Activated CD4-positive, alpha-beta T cell treated with anti-CD3 and anti-CD28 coated beads, Interleukin-2, amount 50 U/mL, for 4 hours (primary cell): ENCODE data around the gene RPN2.
A peak's percentile ranks its signal among the peaks of the same experiment; 100 is the strongest.

Source experiments
- DNase-seq, 2 experiments: peaks; one replicate each; pipeline ENCODE4 v3.0.0-alpha.2; 2020

Gene RPN2

DNA sequence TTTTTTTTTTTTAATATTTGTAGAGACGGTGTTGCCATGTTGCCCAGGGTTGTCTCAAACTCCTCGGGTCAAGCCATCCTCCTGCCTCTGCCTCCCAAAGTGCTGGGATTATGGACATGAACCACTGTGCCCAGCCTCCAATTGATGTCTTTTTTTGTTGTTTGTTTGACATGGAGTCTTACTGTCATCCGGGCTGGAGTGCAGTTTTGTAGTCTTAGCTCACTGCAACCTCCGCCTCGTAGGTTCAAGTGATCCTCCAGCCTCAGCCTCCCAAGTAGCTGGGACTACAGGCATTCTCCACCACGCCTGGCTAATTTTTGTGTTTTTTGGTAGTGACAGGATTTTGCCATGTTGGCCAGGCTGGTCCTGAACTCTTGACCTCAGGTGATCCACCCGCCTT lies 9.7 kb downstream of the RPN2 start:
- DNase-seq = no peak

GRCh38 chr20:37189416-37190016 lies 10.4 kb downstream of the RPN2 start:
- no peak for DNase-seq

- DNase-seq = no peak
Observed at GRCh38 chr20:37190354-37191112, 11.4 kb downstream of the RPN2 start.

- peak; percentile 63 to 66 for DNase-seq
Observed at GRCh38 chr20:37192137-37192854, 13.2 kb downstream of the RPN2 start.

DNA sequence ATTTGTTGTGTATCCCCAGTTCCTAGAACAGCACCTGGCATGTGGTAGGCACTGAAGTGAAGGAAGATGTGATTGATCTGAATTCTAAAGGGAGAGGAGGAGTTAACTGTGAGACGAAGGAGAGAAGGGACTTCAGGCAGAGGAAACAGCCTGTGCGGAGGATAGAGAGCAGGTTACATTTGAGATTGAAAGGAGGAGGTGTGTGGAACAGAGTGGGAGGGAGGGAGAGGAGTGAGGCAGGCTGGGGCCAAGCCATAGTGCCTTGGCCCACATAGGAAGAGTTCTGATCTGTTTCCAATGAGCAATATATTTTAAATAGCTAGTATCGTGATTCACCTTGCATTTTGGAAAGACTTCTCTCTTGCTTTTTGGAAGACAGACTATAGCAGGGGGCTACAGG lies 14.1 kb downstream of the RPN2 start:
- DNase-seq = no peak

DNA sequence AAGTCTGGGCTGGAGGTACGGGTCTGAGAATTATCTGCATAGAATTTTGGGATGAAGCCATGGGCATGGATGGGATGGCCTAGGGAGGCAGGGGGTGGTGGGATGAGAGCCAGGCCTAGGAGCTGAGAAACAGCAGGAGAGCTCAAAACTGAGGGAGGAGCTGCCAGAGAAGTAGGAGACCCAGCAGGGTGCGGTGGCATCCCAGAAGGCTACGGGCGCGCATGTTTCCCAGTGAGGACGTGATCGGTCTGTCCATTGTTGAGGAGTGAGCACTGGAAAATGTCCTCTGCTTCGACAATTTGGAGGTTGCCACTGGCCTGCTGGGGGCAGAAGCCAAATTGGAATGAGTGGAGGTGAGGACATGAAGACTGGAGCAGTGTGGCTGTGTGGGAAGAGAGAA lies 14.7 kb downstream of the RPN2 start:
- no peak for DNase-seq

- DNase-seq = no peak
Observed at GRCh38 chr20:37194621-37195417, 15.7 kb downstream of the RPN2 start.

GRCh38 chr20:37198932-37199660 lies 20.0 kb downstream of the RPN2 start:
- DNase-seq = no peak

DNA sequence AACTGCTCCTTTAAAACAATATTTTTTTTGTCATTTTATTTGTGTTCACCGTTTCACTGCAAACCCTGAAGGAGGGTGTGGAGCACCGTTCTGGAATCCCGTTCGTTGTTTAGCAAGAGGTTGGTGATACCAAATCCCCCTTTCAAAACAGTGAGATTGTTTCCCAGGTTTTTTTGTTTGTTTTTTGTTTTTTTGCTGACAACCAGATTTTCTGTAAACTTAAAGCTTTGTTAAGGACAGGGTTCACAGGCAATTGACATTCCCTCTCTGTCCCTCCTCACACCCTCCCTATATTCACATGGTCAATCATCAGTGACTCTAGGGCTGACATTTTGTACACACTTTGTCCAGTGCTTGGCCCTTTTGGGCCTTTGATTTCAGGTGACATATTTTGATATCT lies 21.2 kb downstream of the RPN2 start:
- no peak for DNase-seq

DNA sequence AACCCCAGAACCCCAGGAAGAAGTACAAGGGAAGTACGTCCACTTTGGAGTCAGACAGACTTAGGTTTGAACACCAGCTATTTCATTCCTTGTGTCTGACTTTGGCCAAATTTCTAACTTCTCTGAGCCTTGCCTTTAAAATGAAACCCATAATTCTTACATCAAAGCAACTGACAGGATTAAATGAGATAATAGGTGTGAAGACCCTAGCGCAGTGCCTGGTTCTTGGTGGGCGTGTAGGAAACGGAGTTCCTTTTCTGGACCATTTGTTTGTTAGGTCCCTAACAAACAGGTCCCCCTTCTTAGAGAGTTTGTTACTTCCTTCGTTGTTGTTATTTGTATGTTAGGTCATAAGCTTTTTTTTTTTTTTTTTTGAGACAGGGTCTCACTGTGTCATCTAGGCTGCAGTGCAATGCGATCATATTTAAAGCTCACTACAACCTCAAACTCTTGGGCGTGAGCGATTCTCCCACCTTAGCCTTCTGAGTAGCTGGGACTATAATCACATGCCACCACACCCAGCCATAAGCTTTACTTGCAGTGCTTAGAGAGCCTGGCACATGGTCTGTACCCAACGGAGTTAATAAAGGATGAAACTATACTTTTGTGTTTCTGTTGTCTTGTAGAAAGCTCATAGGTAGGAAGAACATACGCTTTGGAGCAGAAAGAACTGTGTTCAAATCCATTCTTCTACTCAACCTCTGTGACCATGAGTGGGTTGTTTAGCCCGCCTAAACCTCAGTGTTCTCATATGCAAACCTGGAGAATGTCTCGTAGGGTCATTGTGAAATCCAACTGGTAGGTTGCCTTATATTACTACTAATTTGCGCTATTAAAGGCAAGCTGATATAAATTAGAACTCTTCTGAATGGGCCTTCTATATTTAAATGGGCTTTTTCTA lies 22.0 kb downstream of the RPN2 start:
- no peak for DNase-seq

DNA sequence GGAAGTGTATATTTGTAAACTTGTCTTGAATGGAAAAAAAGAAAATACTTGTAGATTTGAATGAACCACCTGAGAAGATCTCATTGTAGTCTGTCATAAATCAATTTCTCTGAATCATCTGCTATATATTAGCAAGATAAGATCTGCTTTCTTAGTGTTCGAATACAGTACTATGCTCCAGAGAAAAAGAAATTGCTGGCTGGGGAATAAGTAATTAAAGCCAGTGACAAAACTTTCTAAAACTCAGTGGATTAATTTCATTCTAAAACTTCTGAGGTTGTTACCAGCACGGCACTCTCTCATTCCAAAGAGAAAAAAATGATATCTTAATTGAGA lies 22.7 kb downstream of the RPN2 start:
- DNase-seq = no peak

DNA sequence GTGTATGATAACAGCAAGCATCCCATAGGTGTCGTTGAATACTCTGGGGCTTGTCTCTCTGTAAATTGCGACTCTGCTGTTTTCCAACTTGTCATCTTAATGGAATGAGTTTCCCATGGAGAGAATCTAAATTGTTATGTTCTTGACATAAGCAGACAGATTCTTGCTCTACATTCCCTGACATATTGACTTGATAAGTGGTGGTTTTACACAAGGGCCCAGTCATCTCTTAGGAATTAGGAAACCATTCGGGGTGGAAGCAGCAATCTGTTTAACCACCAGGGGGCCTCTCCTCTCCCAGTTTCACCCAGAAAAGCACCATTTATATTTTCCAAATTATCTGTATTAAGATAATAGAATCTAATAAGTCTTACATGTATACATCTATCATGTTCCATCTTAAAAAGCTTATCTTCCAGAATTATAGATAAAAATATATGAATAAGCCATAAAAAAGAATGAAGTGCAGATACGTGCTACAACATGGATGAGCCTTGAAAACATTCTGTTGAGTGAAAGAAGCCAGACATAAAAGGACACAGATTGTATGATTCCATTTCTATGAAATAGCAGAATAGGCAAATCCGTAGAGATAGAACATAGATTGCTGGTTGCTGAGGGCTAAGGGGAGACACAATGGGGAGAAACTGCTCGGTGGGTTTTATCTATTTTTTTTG lies 23.3 kb downstream of the RPN2 start:
- DNase-seq = no peak

- no peak for DNase-seq
Observed at GRCh38 chr20:37204056-37204455, 24.9 kb downstream of the RPN2 start.

DNA sequence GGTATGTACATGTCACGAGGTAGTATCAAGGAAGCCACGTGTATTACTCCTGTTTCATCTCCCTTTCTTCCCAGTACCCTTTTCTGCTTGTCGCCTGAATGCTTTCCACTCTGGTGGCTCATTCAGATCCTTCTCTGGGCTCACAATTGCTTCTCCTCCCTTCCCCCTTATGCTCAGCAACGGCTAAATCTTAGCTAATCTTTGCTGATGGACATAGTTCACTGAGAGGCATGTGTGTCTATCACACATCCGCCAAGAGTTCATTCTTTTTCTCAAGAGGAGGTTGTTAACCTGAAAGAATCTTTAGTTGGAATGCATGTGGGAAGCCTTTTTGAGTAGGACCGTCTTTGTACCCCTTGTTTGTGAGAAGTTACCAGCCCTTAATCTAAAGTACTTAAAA lies 26.0 kb downstream of the RPN2 start:
- DNase-seq = no peak

DNA sequence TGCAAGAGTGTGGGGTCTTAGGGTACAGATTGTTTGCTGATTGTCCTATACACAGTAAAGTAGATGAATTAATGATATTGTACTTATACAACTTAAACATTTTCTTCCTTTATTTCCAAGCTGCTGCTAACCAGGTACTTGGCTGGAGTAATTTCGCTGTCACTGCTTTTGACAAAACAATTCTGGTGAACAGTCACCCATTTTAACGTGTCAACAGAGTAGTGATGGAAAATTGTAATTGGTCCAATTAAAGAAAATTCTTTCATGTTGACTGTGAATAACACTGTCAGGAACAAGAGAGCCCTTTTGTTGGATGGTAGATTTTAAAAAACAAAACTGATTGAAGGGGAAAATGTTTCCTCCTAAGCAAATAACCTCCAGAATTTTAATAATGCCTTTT lies 26.7 kb downstream of the RPN2 start:
- DNase-seq = no peak

- DNase-seq = no peak
Observed at GRCh38 chr20:37207171-37207570, 28.0 kb downstream of the RPN2 start.

DNA sequence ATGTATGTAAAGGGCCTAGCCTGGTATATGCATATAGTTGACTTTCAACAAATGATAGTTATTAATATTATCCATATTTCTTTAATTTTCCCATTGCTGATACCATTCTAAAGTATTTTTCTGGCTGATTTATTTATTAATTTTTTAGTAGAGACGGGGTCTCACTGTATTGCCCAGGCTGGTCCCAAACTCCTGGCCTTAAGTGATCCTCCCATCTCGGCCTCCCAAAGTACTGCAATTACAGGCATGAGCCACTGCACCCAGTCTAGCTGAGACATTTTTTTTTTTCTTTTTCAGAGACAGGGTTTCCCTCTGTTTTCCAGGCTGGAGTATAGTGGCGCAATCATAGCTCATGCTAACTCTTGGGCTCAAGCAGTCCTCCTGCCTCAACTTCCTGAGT lies 30.1 kb downstream of the RPN2 start:
- no peak for DNase-seq

DNA sequence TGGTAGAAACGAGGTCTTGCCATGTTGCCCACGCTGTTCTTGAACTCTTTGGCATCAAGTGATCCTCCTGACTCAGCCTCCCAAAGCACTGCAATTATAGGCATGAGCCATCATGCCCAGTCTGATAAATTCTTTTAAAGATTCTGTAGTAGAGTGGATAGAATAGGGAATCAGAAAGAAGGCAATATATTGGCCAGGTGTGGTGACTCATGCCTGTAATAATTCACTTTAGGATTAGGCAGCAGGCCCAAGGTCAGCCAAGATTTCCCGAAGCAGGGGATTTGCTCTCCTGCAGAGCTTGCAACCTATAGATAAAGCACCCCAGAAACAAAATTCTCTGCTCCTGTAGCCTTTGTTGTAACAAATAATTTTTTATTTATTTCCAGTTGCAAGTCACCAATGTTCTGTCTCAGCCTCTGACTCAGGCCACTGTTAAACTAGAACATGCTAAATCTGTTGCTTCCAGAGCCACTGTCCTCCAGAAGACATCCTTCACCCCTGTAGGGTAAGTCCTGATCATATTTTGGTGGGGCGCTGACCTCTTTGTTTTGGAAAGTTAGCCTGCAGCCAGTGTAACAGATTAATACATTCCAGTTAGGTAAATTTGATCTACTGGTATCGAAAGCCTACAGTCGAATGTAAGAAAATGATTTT lies 30.7 kb downstream of the RPN2 start:
- DNase-seq = no peak

GRCh38 chr20:37218441-37218840 lies 39.3 kb downstream of the RPN2 start:
- no peak for DNase-seq

GRCh38 chr20:37218976-37219375 lies 39.8 kb downstream of the RPN2 start:
- no peak for DNase-seq
